ENCODE data around the gene CTNNA2.
"Not testable (repeated sequence)": the region's sequence is repeated elsewhere in the genome, so short reads cannot be mapped to it uniquely, and the experiment has no call there.

Gene CTNNA2

DNA sequence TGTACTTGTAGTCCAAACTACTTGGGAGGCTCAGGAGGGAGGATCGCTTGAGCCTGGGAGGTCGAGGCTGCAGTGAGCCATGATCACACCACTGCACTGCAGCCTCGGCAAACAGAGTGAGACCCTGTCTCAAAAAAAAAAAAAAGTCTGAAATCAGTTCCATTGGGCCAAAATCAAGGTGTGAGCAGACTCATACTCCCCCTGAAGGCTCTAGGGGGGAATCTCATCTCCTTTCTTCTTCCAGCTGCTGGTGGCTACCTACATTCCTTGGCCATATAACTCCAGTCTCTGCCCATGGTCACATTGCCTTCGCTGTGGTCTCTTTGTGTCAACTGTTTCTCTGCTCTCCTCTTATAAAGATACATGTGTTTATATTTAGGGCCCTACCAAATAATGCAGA is 557.7 kb downstream of the CTNNA2 start:
- DNase-seq (ENCODE audit: extremely low read depth in 1 of 2, low read depth in 1 of 2): no peak

DNA sequence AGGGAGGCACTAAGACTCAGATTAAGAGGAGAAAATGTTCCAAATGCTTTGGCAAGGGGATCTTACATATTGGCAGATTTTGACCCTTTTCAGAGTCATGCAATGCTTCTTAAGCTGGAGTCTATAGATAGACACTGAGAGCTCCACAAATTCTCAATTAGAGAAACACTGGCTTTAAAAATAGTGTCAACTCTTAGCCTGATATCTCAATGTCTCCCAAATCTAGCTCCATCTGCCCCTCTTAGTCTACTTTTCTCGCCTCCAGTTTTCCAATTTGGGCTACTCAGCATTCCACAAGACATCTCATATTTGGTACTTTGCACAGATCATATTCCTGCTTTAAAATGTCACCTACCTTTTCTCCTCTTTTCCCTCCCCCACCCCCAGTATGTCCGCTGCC is 559.1 kb downstream of the CTNNA2 start:
- DNase-seq (ENCODE audit: extremely low read depth in 1 of 2, low read depth in 1 of 2): no peak

DNA sequence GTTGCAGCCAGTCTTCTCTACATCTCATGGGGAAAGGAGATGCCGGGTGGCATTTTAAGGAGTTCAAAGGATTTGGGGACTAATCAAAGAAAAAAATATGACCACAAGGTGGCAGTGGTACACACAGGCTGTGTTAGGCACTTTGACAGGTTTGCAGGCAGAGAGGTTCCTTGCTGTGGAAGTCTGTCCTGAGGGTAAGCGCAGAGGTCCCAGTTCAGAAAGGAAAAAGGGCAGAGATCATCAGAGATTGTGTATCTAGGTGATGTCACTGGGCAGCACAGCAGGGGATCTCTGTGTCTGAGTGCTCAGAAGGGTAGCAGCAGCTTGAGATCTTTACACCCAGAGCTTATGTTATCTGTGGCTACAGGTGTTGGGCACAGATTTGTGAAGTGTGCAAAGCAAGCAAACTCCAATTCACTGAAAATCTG is 560.3 kb downstream of the CTNNA2 start:
- DNase-seq (ENCODE audit: extremely low read depth in 1 of 2, low read depth in 1 of 2): no peak

DNA sequence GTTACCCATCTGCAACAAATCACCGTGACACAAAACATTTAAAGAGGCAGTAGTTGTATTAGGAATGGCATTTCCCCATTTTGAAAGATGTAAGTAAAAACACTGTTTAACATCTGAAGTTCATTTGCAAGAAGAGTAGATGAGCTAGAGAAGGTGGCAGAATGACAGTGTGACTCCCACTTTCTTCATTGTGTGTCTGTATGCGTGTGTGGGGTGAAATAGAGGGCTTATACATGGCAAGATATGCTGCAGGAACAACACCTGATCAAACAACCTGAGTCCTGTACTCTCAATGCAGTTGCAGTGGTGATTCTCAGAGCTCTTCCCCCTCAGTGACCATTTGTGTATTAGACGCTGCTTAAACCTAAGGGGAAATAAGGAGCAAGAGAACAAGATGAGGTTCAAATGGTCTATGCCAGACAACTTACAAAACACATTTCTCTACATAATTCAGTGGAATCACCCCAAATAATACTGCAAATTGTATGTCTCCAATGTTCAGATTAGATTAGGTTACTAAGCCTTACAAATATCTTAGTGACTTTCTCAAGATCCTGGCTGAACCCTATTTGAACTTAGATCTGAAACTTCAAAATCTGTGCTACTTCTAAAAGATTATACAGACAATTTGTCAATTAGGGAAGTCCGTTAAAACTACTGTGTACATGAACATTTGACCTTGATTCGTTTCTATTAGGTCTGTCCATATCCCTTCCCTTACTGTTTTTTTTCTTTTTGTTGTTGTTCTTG is 561.6 kb downstream of the CTNNA2 start:
- DNase-seq (ENCODE audit: extremely low read depth in 1 of 2, low read depth in 1 of 2): no peak

DNA sequence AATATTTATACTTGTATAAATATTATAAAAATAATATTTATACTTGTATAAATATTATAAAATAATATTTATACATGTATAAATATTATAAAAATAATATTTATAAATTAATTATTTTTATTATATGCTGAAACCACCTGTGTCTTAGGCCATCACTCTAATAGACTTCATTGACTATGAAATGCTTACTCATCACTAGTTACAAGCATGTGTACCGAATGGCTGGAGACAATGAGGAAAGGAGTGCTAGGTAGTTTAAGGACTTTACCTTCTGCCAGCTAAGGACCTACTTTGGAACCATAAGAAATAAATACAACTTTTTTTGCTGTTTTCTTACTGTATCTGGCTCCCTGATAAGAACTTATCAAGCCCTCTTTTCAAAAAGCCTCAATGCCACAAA is 562.9 kb downstream of the CTNNA2 start:
- DNase-seq (ENCODE audit: extremely low read depth in 1 of 2, low read depth in 1 of 2): no peak

DNA sequence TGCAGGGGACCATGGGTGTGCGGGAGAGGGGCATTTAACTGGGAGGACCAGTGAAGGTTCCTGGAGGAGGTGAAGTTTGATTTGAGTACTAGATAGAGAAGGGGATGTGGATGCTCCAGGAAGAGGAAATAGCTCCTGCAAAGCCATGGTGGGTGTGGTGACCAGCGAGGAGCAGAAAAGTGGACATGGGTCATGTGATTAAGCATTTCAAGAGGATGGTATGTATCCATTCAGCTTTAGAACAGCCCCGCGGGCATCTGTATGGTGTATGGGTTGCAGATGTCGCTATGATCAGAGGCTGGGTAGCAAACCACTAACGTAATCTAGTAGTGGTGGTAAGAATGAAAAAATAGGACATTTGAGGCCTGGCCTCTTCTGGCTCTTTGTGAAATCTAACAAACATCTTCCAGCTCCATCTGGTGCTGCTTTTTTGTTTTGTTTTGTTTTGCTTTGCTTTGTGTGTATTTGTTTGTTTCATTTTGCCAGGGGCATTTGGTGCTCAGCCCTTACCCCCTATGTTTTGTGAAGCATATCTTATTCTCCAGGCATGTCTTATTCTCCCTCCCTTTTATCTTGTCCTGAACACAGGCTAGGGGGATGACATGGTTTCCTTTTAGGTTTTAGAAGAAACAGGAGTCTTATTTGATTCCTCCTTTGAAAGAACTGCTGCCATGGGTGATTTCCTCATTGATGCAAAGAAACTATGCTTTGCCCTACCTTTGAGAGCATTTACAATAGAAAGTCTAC is 565.6 kb downstream of the CTNNA2 start:
- DNase-seq (ENCODE audit: extremely low read depth in 1 of 2, low read depth in 1 of 2): no peak

DNA sequence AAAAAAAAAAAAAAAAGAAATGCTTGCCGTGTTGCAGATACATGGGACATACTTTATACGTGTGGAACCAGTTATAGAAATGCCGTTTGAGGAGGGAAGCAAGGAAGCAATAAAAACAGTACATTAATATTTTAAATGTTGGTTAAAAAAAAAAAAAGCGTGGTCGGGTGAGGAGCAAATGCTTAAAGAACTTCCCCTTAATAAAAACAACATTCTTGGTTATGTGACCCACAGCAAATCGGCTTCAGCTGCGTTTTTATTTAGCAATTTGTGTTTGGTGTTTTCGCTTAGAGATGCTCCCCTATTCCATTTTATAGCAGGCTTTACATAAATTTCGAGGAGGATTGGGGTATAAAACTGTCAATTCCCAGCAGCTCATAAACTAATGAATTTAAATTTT is 568.1 kb downstream of the CTNNA2 start:
- no peak for DNase-seq (ENCODE audit: extremely low read depth in 1 of 2, low read depth in 1 of 2)

DNA sequence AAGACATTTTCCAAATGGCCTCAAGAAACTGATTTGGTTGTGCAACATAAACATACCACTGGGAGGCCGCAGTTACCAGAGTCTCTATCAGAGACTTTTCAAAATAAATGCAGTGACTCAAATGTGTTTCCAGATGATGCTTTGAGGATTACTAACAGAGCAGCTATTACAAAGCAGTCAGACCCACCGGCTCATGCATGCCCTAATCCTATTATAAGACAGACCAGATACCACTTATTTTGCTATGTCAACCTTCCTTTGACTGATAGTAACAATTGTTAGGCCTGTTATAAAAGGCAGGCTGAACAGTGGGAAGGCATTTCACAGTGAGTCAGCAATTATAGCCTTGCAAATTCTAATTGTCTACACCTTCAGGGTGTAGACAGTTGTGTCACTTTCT is 574.0 kb downstream of the CTNNA2 start:
- DNase-seq (ENCODE audit: extremely low read depth in 1 of 2, low read depth in 1 of 2): no peak

DNA sequence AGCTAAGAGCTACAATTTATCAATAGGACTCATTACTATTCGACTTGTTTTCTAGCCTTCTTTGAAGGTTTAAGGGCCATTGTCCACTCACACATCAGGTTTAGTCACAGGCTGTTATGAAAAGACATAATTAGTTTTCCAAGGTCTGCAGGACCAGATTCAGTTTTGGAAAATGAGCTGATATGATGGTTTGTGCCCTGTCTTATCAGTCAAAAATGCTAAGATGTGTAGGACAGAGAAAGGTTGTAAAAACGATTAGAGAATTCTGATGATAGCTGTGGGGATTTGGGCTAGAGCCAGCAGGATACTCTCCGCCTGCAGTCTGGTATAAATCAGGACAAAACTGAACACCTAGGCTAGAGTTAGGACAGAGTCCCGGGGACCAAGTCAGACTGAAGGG is 578.4 kb downstream of the CTNNA2 start:
- DNase-seq (ENCODE audit: extremely low read depth in 1 of 2, low read depth in 1 of 2): no peak

DNA sequence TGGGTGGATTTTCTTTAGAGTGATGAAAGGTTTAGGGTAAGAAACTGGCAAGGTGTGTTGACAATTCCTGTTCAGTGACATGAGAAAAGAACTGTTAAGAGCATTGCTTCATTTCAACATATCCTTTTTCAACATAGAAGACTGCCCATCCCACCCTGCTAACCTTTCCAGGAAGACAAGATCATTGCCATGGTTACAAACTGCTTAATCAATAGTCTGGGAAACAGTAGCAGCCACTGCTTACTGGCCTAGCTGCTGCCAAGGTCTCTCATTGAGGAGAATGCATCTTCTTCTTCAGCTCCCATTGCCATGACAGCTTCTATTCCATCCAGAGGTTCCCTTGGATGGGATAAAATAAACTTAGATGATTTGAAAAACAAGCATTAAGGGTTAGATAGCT is 579.6 kb downstream of the CTNNA2 start:
- no peak for DNase-seq (ENCODE audit: extremely low read depth in 1 of 2, low read depth in 1 of 2)

DNA sequence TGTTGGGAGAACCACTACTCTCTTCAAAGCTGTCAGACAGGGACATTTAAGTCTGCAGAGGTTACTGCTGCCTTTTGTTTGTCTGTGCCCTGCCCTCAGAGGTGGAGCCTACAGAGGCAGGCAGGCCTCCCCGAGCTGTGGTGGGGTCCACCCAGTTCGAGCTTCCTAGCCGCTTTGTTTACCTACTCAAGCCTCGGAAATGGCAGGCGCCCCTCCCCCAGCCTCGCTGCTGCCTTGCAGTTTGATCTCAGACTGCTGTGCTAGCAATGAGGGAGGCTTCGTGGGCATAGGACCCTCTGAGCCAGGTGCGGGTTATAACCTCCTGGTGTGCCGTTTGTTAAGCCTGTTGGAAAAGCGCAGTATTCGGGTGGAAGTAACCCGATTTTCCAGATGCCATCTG is 585.7 kb downstream of the CTNNA2 start:
- DNase-seq (ENCODE audit: extremely low read depth in 1 of 2, low read depth in 1 of 2): not testable (repeated sequence)

DNA sequence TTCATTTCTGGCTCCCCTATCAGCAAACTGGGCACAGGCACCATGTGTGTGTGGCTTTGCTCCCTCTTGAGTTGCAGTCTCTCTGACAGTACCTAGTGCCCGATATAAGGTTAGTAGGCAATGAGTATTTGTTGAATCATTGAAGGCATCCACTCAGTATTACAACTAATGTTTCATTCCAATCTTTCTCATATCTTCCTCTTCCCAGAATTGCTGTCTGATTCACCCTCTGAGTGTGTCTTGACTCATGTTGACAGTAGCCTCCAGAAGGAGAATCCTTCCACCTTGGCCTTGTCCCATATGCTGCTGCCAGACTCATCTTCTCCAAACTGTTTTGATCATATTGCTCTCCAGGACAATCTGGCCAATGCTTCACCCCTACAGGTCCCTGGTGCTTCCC is 589.2 kb downstream of the CTNNA2 start:
- DNase-seq (ENCODE audit: extremely low read depth in 1 of 2, low read depth in 1 of 2): no peak

DNA sequence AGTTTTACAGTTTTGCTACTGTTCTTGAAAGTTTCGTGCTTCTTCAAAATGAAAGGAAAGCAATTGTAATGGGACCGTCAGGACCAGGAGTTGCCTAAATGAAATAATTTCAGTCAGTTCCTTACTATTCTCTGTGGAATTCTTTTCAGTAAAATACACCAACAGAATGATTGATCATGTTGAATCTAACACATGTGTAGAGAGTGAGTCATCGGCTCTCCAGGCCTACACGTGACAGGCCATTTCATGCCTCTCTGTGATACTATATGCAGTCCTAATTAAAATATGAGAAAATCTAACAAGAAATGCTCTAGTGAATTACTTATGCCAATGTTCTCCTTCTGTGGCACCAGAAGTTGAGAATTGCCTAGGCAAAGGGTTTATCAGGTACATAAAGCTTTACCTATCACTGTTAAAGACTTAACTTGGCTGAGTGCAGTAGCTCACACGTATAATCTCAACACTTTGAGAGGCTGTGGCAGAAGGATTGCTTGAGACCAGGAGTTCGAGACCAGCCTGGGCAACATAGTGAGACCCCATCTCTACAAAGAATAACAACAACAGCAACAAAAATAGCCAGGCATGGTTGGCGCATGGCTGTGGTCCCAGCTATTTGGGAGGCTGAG is 592.3 kb downstream of the CTNNA2 start:
- no peak for DNase-seq (ENCODE audit: extremely low read depth in 1 of 2, low read depth in 1 of 2)

DNA sequence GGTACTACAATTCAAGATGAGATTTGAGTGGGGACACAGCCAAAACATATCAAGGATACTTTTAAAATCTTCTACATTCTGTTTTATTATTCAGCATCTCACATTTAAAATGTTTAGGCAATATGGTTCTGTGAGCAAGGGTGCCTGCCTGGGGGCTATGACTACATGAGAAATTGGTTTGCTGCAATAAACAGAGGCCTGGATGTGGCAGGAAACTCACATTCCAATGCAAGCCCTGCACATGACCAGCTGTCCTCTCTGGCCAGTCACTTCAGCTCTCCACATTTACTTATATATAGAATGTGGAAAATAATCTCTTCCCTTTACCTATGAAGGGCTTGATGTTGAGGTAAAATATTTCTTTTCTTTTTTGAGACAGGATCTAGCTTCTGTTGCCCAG is 598.3 kb downstream of the CTNNA2 start:
- DNase-seq (ENCODE audit: extremely low read depth in 1 of 2, low read depth in 1 of 2): no peak

DNA sequence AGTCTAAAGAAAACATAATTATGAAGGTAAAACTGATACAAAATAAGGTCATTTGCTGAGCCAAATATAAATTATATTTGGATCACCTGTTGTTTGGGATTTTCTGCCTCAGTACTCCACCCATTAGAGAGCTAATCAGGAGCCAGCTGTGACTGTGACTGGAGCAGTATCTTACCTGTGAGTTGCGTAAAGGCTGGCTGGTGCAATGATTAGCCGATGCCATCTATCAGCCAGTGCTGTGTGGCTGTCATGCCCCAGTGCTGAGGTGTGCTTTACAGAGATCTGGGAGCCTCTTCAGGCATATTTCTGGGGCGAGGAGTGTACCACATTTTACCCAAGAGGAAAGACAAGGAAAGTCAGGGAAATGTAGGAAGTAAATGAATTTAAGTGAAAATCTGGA is 599.9 kb downstream of the CTNNA2 start:
- no peak for DNase-seq (ENCODE audit: extremely low read depth in 1 of 2, low read depth in 1 of 2)

DNA sequence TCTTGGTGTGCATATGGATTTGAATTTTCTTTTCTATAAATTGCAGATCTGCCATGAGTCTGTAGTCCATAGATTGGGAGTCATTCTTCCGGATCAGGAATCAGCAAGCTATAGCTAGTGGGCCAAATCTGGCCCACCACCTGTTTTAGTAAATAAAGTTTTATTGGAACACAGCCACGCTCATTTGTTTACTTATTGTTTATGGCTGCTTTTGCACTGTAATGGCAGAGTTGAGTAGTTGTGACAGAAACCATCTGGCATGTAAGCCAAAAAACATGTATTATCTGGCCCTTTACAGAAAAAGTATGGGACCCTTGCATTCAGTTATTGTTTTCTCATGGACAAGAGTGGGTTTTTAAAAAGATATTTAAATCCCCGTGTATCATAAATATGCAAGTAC is 600.5 kb downstream of the CTNNA2 start:
- no peak for DNase-seq (ENCODE audit: extremely low read depth in 1 of 2, low read depth in 1 of 2)

DNA sequence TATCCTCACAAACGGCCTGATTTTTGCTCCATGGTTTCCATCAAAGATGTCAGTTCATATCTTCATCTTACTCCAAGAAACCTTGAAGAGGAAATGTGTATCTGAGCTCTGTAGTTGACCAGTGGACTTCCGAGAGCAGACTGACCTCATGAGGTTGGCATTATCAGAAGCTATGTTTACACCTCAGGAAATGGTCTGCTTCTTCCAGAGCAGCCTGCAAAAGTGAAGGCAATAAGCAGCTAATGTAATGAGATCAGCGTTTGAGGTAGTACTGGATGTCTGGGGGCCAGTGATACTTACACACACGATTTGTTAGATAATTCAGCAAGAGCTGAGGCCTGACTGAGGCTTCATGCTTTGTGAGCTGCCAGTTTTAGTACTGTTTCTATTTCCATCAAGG is 602.0 kb downstream of the CTNNA2 start:
- no peak for DNase-seq (ENCODE audit: extremely low read depth in 1 of 2, low read depth in 1 of 2)

DNA sequence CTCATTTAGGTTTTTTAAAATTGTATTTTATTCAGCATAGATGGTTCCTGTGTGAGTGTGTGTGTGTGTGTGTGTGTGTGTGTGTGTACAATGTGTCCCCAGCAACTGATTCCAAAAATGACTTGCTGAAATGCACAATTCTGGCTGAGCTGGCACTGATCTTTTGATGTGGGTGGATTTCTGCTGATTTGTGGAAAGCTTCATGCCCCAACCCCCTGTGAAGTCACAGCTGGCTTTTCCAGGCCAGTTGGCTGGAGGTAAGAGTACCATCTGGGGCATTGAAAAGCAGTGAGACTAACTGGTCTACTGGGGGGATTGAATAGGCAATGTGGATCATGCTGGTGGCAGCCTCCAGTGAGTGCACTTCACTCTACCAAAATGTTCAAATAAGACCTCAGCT is 604.5 kb downstream of the CTNNA2 start:
- DNase-seq (ENCODE audit: extremely low read depth in 1 of 2, low read depth in 1 of 2): no peak

DNA sequence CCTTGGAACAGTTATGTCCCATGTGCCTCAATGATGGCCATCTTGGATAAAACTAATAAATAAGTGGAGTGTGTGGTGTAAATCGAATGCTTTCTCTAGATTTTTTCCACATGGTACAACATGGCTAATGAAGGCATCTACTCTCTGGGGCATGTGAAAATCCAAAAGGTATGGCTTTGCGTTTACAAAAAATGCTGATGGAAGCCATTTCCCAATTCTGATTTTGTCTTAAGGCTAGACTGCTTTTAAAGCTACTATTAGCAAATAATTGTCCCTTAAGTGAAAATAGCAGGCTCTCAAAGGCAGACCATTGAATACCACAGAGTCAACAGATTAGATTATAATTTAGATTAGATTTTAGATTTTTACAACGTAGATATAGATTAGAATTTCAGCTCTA is 608.0 kb downstream of the CTNNA2 start:
- no peak for DNase-seq (ENCODE audit: extremely low read depth in 1 of 2, low read depth in 1 of 2)

DNA sequence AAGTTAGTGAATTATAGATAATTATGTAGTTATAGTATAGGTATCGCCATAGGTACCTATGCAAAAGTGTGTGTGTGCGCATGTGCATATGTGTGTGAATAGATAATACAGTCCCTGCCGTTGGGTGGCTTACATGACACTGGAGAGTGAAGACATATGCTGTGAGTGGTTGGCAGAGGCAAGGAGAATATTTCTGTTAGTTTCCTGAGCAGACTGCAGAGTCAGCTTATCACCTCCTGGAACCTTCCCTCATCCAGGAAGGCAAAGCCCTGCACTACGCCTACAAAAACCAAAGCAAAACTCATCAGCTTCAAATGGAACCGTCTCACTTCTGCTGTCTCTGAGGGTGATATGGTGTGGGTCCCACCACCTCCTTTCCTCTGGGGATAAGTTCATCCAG is 609.8 kb downstream of the CTNNA2 start:
- no peak for DNase-seq (ENCODE audit: extremely low read depth in 1 of 2, low read depth in 1 of 2)

DNA sequence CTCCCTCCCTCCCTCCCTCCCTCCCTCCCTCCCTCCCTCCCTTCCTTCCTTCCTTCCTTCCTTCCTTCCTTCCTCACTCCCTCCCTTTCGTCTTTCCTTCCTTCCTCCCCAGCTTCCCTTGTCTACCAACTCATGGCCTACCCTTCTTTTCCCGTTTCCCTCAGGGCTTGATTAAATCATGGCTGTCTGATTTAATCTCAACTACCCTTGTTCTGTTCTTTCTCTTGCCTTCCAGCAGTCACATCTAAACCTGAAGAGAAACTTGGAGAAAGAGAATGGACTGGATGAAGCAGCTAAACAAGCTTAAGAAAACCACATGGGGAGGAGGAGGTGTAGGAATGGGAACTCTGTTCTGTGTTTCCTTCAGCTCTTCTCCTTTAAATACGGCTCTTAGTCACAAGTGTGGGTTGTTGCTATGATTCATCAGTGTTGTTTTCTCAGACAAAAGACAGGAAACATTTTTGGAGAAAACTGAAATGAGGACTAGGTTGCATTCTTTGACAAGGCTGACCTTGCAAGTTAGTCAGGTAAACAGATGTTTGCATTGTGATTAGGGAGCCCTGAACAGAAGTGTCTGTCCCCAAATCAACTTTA is 613.8 kb downstream of the CTNNA2 start:
- DNase-seq (ENCODE audit: extremely low read depth in 1 of 2, low read depth in 1 of 2): no peak

DNA sequence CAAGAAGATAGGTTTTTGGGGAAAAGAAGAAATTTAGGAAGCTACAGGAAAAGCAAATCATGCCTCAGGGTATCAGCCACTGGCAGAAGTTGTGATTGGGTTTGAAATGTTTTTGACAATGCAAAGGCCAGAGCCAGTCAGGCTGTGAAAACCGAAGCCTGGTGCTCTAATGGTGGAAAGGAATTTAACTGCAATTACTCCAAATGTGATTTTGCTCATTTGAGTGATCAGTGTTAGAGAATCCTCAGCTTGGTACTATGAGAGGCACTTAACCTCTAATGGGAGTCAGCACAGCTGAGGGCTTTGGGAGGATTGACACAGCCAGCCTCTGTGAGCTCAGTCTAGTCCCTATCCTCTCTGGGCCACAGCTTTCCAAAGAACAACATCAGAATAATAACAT is 615.2 kb downstream of the CTNNA2 start:
- DNase-seq (ENCODE audit: extremely low read depth in 1 of 2, low read depth in 1 of 2): no peak
